GM12892 (cell line): ENCODE results near the gene IDI2.

ENCODE experiments used
- DNase-seq: peaks from one replicate; pipeline ENCODE4 v3.0.0; 2011; ENCODE audit not compliant: insufficient read length
- FAIRE-seq: peaks from 2 replicates; lab custom pipeline; 2011; peaks lifted over from hg19 to GRCh38; lab: Jason Lieb, UNC
- POLR2A ChIP-seq: IDR thresholded peaks from 2 replicates; pipeline ENCODE4 v1.6.1; 2011; ENCODE audit warnings: low read depth, low read length, control low read depth
- POLR2AphosphoS5 ChIP-seq: IDR thresholded peaks from 2 replicates; pipeline ENCODE4 v1.6.1; 2011; ENCODE audit warnings: low read depth, low read length, control low read depth
- TAF1 ChIP-seq: IDR thresholded peaks from 2 replicates; pipeline ENCODE4 v1.6.1; 2011; ENCODE audit warnings: low read depth, mild to moderate bottlenecking, control low read depth, low read length, borderline replicate concordance

IDI2 gene

DNA sequence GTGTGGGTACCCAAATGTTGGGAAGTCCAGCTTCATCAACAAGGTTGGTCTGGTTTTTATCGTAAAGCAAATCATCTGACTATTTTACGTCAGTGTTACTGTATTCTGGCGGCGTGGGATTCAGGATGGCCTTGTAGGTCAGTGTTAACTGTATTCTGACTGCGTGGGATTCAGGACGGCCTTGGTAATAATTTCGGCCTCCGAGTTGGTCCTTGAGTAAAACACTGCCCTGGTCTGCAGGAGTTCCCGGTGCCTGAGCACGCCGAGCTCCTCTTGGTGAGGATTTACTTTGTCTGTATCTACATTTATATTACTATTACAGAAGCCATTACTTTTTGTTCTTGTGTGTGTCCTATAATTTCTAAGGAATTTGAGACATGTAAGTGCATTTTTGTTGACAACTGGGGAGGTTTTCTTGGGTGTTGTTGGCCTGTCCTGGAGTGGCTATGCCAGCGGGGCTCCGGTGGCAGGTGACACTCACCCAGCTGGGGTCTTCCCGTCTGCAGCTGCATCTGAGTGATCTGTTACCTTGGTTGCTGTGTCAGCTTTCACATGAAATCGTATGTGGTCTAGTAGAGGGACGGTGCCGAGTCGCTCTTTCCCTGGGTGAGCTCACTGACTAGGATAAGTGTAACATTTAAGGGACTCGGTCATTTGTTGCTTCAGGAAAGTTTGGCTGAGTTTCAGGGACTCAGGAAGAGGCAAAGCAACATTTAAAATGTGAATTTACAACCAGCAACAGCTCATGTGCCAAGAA is 28.2 kb downstream of the IDI2 start:
- DNase-seq (no peak), FAIRE-seq (no peak)
- TF ChIP-seq TAF1, result no peak
- no peak; the same call in 1 of the 2 replicates for TF ChIP-seq POLR2AphosphoS5
- no peak for TF ChIP-seq POLR2A

DNA sequence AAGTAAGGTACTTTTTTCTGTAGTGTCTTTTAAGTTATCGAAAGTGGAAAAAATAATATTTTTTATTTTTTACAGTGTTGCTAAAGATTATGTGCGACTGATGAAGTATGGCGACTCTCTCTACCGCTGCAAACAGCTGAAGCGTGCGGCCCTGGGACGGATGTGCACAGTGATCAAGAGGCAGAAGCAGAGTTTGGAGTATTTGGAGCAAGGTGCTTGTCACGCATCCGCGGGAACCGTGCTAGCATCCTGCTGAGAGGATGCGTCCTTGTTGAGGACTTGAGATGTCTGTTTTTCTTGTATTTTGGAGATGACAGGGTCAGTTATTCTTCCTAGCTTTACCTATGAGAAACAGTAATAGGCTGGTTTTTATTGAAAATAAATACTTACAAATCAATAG is 29.6 kb downstream of the IDI2 start:
- DNase-seq (no peak), FAIRE-seq (no peak)
- TF ChIP-seq POLR2A, result no peak
- TF ChIP-seq TAF1, result no peak
- TF ChIP-seq POLR2AphosphoS5, result no peak

DNA sequence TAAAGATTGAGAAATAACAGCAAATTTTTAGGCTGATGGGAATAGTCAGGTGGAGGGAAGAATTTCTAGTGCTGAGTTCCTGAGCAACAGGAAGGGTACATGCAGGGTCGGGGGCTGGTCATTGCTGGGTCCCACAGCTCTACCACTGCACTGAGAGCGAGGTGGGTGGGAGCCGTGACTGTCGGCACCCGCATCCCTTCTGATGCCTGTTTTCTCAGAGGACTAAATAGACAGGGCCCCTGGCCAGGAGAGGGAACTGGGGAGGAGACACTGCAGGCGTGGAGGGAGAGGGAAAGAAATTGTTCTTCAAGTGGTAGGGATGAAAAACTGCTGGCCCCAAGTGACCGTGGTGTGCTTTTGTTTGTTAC is 30.1 kb downstream of the IDI2 start:
- DNase-seq, result no peak
- TF ChIP-seq POLR2A (peak; percentile 45), POLR2AphosphoS5 (peak; percentile 49; the same call in 1 of the 2 replicates), TAF1 (no peak)
- no peak for FAIRE-seq

DNA sequence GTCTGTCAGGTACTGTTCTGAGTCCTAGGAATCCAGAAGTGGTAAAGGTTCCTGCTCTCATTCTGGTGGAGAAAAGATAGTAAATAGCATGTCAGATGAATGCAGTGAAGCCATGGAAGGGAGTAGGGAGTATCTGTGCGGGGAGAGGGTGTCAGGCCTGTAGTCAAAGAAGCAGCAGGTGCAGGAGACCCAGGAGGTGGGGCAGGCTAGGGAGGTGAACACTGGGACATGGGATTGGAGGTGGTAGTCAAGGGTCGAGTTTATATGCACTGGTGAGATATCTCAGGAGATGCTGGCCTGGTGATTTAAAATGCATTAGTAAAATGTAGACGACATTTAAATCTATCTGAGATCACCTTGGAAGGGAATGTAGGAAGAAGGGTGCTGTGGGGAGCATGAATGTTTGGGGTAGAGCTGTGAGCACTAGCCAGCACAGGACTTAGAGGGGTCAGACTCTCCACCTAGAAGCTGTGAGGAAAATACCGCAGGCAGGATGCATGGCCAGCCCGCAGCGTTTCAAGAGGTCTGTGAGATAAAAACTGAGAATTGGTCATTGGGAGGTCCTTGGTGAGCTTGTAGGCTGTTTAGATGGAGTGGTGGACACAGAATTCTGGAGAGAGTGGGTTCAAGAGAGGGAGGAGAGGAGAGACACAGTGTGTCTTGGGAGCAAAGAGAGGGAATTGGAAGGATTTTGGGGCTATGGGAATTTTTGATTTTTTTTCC is 30.7 kb downstream of the IDI2 start:
- TF ChIP-seq TAF1, result no peak
- peak; percentile 35; the same call in 1 of the 2 replicates for TF ChIP-seq POLR2AphosphoS5
- peak; percentile 11; the same call in 1 of the 2 replicates for TF ChIP-seq POLR2A
- DNase-seq (no peak), FAIRE-seq (no peak)

DNA sequence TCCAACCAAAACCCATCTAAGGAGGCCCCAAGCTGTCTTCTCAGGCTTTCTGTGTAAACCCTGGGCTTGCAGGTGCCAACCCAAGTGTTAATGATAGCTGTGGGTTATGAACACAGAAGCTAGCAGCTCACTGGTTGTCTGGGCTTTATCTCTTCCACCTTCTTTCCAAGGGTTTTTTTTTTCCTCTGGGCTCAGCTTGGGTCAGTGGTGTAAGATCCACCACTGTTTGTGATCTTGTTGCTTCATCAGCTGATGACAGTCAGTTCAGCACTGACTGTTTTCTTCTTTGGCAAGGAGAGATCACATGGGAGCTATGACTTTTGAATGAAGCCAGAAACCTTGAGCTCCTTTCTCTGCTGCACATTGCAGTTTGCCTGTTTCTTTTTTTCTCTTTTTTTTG is 32.8 kb downstream of the IDI2 start:
- DNase-seq (no peak), FAIRE-seq (no peak)
- TF ChIP-seq POLR2AphosphoS5 (no peak), POLR2A (0 out of 2 replicates have a peak, but pooled peaks have one; percentile 20)

DNA sequence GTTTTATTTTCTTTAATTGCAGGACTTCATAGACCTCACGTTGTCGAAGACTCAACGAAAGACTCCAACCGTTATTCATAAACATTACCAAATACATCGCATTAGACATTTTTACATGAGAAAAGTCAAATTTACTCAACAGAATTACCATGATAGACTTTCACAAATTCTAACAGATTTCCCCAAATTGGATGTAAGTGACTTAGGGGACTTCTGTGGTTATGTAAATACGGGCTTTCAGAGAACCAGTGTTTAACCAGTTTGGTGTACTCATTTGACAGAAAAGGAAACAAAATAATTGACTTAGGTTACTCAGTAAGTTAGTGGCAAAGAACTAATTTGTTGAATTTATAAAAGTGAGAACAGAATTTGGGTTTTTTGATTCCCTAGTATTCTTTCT is 33.2 kb downstream of the IDI2 start:
- TF ChIP-seq POLR2AphosphoS5, result no peak
- FAIRE-seq (no peak), DNase-seq (no peak)

DNA sequence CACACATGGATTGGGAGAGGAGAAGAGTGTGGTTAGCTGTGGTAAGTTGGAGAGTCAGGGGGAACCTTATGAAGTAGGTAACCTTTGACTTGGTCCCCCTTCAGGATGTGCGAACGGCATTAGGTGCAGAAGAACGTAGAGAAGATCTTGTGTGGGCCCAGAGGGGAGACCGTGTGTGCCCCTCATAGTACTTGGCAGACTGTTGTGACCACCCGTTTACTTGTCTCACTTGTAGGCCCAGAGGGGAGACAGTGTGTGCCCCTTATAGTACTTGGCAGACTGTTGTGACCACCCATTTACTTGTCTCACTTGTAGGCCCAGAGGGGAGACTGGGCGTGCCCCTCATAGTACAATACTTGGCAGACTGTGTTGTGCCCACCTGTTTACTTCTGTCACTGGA is 34.9 kb downstream of the IDI2 start:
- FAIRE-seq (no peak), DNase-seq (no peak)
- no peak for TF ChIP-seq TAF1
- 0 out of 2 replicates have a peak, but pooled peaks have one; percentile 37 for TF ChIP-seq POLR2AphosphoS5
- no peak for TF ChIP-seq POLR2A

DNA sequence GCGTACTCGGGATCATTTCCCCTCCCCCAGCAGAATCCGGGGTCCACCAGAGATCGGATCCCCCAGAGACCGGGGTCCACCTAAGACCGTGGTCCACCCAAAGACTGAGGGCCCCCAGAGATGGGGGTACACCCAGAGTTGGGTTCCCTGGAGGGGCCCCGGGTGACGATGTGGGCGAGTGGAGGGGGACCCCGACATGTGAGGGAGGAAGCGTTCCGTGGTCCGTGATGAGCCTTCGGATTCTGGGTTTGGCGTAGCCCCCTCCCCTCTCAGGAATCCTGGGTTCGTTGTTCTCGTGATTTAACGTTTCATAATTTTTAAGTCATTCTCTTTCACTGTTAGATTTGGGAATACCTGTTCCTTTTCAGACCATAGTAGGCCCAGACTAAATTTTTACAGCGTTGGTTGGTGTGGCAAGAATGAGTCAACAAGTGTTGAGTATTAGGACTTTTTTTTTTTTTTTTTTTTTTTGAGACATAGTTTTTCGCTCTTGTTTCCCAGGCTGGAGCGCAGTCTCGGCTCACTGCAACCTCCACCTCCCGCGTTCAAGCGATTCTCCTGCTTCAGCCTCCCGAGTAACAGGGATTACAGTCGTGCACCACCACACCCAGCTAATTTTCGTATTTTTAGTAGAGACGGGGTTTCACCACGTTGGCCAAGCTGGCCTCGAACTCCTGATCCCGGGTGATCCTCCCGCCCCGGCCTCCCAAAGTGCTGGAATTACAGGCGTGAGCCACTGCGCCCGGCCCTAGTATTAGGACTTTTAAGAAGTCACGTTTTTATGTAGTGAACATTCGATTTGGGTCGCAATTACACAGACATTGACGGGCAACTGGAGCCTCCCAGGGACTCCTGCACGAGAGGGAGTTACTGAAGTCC is 36.8 kb downstream of the IDI2 start:
- no peak for DNase-seq
- TF ChIP-seq POLR2AphosphoS5 (no peak), TAF1 (no peak), POLR2A (no peak)
- FAIRE-seq, result no peak

DNA sequence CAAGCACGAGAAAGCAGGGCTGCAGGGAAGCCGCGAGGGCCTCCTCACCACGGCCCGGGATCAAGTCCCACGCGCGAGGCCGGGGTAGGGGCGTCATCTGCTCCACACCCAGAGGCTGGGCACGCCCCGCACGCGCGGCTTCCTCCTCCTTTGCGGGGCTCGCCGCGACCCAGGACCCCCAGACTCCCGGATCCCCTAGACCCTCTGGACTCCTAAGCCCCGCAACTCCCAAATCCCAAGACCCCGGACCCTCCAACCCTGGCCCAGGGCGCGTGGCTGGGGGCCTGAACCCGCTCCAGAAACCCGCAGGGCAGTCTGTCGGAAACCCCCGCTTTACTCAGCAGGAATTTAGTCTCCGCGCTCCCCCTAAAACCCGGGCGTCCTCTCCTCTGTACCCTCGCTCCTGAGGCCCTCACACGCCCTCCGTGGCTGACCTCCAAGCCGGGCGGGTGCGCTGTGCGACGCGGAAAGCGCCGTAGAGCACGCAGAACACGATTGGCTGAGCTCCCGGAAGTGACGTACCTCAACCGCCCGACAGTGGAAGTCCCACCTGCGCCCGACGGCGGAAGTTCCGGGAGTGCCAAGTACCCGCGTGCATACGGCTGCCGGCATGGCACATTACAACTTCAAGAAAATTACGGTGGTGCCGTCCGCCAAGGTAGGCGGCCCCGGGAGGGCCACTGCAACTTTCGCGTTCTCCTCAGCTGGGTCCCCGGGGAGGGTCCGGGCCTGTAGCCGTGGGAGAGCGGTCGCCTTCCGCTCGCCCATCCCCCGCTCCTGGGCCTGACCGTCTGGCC is 37.6 kb downstream of the IDI2 start, which contains the start of gene GTPBP4:
GTPBP4 (plus strand) TSS at position 565 of the 797 bp plus-strand sequence; CDS start at position 611, 46 bp downstream.
- FAIRE-seq (peak; percentile 97), DNase-seq (peak; percentile 99)
- TF ChIP-seq POLR2AphosphoS5 (peak; percentile 84), POLR2A (peak; percentile 88; the same call in 1 of the 2 replicates), TAF1 (peak; percentile 75)

DNA sequence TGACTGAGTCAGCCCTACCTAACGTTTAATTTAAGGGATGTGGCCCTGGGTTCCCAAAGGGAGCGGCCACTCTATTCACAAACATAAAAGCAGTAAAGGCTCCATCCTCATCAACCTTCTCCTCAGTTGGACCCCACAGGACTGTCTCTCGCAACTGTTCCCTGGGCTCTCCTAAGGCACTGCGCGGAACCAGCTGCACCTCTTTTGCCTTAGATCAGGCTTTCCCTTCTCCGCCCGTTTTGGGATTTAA is 38.1 kb downstream of the IDI2 start:
- TF ChIP-seq POLR2A, result no peak
- no peak for TF ChIP-seq POLR2AphosphoS5
- TF ChIP-seq TAF1, result no peak
- no peak for FAIRE-seq
- DNase-seq, result no peak

DNA sequence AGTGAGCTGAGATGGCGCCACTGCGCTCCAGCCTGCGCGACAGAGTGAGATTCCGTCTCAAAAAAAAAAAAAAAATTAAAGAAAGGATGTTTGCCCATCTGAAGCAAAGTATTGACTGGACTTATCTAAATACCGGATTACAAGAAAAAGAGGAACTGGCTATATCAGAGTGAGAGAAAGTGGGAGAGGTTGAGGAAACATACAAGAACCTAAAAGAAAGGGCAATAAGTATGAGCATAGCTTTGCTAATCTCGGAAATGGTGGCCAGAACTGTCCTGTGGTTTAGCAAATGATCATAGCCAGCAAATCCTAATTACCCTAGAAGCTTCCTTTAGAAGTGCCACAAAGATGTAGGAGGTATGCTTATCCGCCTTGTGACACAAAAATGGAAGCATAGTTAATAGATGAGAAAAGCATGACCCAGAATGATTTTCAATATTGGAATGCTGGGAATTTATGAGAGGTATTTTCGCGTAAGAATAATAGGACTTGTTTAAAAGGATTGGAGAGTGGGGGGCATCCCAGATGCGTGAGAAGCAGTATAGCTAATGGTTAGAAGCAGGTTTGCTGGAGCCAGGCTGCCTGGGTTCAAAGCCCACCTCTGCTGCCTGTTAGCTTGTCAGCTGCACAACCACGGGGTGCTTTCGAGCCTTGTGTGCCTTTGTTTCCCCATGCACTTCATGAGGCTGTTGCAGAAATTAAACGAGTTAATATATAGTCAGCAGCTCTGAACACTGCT is 38.6 kb downstream of the IDI2 start:
- no peak; the same call in 1 of the 2 replicates for TF ChIP-seq POLR2AphosphoS5
- no peak for TF ChIP-seq TAF1
- no peak for TF ChIP-seq POLR2A
- FAIRE-seq, result no peak
- no peak for DNase-seq
